Ascending aorta (tissue), 2 donors: ENCODE measurements around the gene EFCC1. TPM values are rescaled to one million over a fixed set of nuclear protein-coding genes. Genes with fewer than 3 reads are reported as not detected.

Source experiments
- DNase-seq, 2 donors: peaks; one replicate each; pipeline ENCODE4 v3.0.0-alpha.2; 2019; ENCODE audit warnings: low spot score in 2 of 2
- H3K27ac ChIP-seq, 2 donors: fragments of 200-600 bp; sonication (generic); one replicate each; pipeline ENCODE4 v1.5.1; 2016 to 2017; ENCODE audit warnings: mild to moderate bottlenecking in 1 of 2
- H3K27me3 ChIP-seq: fragments of 200-600 bp; sonication (generic); one replicate; pipeline ENCODE4 v1.5.1; 2017
- H3K36me3 ChIP-seq, 2 donors: fragments of 200-600 bp; sonication (generic); one replicate each; pipeline ENCODE4 v1.5.1; 2016
- H3K4me1 ChIP-seq, 2 donors: fragments of 200-600 bp; sonication (generic); one replicate each; pipeline ENCODE4 v1.5.1; 2016 to 2017; ENCODE audit warnings: mild to moderate bottlenecking in 1 of 2
- H3K4me3 ChIP-seq, 2 donors: fragments of 200-600 bp; sonication (generic); one replicate each; pipeline ENCODE4 v1.5.1; 2016 to 2017; ENCODE audit warnings: mild to moderate bottlenecking in 1 of 2
- H3K9me3 ChIP-seq, 2 donors: fragments of 200-600 bp; sonication (generic); one replicate each; pipeline ENCODE4 v1.5.1; 2016
- CTCF ChIP-seq, 3 experiments: fragments of 200-600 bp in 2 of 3; fragments of 450-650 bp in 1 of 3; sonication (generic) in 2 of 3; IDR thresholded peaks; one replicate each; pipeline ENCODE4 v1.5.1; 2016 to 2019; ENCODE audit warnings: antibody characterized with exemption in 3 of 3, mild to moderate bottlenecking in 1 of 3, moderate library complexity in 1 of 3
- intact Hi-C: fragments of 100-400 bp; cut with DNase I; formaldehyde crosslinking; loops from one replicate; pipeline ENCODE4 v1.15.1; 2023
- total RNA-seq: library from RNA; depleted of rRNA; stranded (reverse); fragments of >200 nt; gene quantifications from one replicate; pipeline ENCODE4 v1.1.0, GENCODE V29; 2016

Gene EFCC1
- total RNA-seq, 1 donor from 2014 or later = 3.6 TPM

GRCh38 chr3:128992926-128993460, 8.1 kb upstream of the EFCC1 start:
- Histone ChIP-seq H3K27me3 (no peaks in the 10 kb centered on the region), H3K4me3 (peak overlapping the region in 1 of 2 donors; percentile 65), H3K27ac (no peak overlapping the region), H3K36me3 (no peaks in the 10 kb centered on the region), H3K4me1 (peaks cover 3 to 8% of the 10 kb centered on the region in 2 donors), H3K9me3 (no peaks in the 10 kb centered on the region)
- DNase-seq = no peak
- no peak for TF ChIP-seq CTCF (IDR thresholded peaks at IDR 0.05)
- intact Hi-C loops = no loop called here

DNA sequence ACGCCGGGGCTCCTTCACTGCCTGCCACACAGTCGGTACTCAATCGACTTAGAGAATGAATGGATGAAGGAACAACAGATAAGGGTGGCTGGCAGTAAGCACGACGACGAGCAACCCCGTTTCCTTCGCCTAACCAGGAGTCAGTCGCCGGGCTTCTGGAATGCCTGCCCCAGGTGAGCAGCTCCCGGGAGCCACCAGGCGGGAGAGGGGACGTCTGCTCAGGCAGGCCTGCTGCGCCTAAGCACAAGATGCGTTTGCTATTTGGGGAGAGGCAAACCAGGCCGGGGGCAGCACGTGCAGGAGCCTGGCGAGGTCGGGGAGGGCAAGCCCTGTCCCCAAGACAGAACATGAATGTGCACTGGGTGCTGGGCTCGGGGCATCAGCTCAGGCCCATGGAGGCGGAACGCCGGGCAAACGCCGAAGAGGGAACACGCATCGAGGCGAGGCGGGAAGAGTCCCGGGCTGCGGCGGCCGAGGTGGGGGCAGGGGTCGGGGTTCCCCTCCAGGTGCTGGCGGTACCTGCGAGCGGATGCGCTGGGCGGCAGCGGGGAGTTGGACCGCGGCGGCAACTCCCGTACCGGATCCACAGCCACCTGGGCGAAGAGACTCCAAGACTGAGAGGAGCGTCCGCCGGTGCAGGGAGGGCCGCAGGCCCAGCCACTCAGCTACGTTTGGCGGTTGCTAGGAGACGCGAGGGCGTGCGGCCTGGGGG, 7.5 kb upstream of the EFCC1 start, which contains the start of gene CFAP92:
CFAP92 (minus strand) TSS at position 616 of the 712 bp plus-strand sequence. CDS start 772 bp downstream, outside the sequence.
- no peaks in the 10 kb centered on the region for H3K9me3 ChIP-seq
- intact Hi-C loops = no loop called here
- H3K4me3 ChIP-seq = peak within 1 kb of the TSS; percentile 41 to 65
- H3K27ac ChIP-seq = no peak within 1 kb of the TSS
- peak; percentile 45 to 90 for DNase-seq
- no peaks in the 10 kb centered on the region for H3K36me3 ChIP-seq
- TF ChIP-seq CTCF (IDR thresholded peaks at IDR 0.05) = no peak
- H3K27me3 ChIP-seq = no peaks in the 10 kb centered on the region
- peaks cover 3 to 8% of the 10 kb centered on the region in 2 donors for H3K4me1 ChIP-seq

DNA sequence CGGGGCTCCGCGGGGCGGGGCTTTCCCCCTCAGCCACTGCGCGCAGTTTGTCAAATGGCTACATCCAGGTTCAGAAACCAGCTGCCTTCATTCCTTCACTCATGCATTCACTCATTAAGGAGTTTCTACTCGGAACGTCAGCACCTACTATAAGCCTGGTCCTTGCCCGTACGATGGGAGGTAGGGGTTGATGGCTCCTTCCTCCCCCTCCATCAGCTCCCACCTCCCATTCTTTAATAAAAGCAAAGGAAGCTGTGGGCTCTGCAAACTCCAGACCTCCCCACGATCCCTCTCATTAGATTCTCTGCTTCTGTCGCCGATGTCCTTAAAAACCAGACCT, 7.0 kb upstream of the EFCC1 start:
- Histone ChIP-seq H3K27ac (no peak overlapping the region), H3K4me1 (peaks cover 3 to 8% of the 10 kb centered on the region in 2 donors), H3K4me3 (peak overlapping the region; percentile 41 to 65), H3K27me3 (no peaks in the 10 kb centered on the region), H3K9me3 (no peaks in the 10 kb centered on the region), H3K36me3 (no peaks in the 10 kb centered on the region)
- no peak for DNase-seq
- no peak for TF ChIP-seq CTCF (IDR thresholded peaks at IDR 0.05)
- intact Hi-C loops = no loop called here

GRCh38 chr3:128994581-128995546, 6.2 kb upstream of the EFCC1 start:
- intact Hi-C loops = no loop called here
- H3K4me1 ChIP-seq = peaks cover 3 to 8% of the 10 kb centered on the region in 2 donors
- H3K9me3 ChIP-seq = no peaks in the 10 kb centered on the region
- no peak for DNase-seq
- no peaks in the 10 kb centered on the region for H3K36me3 ChIP-seq
- no peak overlapping the region for H3K27ac ChIP-seq
- TF ChIP-seq CTCF (IDR thresholded peaks at IDR 0.05) = no peak
- peak overlapping the region in 1 of 2 donors; percentile 65 for H3K4me3 ChIP-seq
- H3K27me3 ChIP-seq = no peaks in the 10 kb centered on the region

- TF ChIP-seq CTCF (IDR thresholded peaks at IDR 0.05) = no peak
- H3K4me1 ChIP-seq = peaks cover 3 to 8% of the 10 kb centered on the region in 2 donors
- no peaks in the 10 kb centered on the region for H3K36me3 ChIP-seq
- no peak for DNase-seq
- intact Hi-C loops = no loop called here
- H3K4me3 ChIP-seq = no peak overlapping the region
- no peaks in the 10 kb centered on the region for H3K27me3 ChIP-seq
- H3K27ac ChIP-seq = no peak overlapping the region
- H3K9me3 ChIP-seq = no peaks in the 10 kb centered on the region
These were observed 5.4 kb upstream of the EFCC1 start for GRCh38 chr3:128995737-128996136.
